D721Med (cell line): ENCODE measurements around the gene IARS1.

Experiments
- DNase-seq: peaks from one replicate; pipeline ENCODE4 v3.0.0; 2011; ENCODE audit warnings: low spot score; ENCODE audit not compliant: insufficient read length
- FAIRE-seq: peaks from 2 replicates; lab custom pipeline; 2011; peaks lifted over from hg19 to GRCh38; lab: Jason Lieb, UNC
- TF ChIP-seq, protein P1 (sequence below): IDR thresholded peaks from 2 replicates; pipeline ENCODE4 v1.5.1; 2012; ENCODE audit warnings: mild to moderate bottlenecking, control low read depth; ENCODE audit not compliant: insufficient read depth; ENCODE audit errors: missing control alignments

Gene IARS1

GRCh38 chr9:92245005-92245797 lies 48.3 kb downstream of the IARS1 start:
- no peak for DNase-seq
- FAIRE-seq: no peak
- TF ChIP-seq, protein P1, sequence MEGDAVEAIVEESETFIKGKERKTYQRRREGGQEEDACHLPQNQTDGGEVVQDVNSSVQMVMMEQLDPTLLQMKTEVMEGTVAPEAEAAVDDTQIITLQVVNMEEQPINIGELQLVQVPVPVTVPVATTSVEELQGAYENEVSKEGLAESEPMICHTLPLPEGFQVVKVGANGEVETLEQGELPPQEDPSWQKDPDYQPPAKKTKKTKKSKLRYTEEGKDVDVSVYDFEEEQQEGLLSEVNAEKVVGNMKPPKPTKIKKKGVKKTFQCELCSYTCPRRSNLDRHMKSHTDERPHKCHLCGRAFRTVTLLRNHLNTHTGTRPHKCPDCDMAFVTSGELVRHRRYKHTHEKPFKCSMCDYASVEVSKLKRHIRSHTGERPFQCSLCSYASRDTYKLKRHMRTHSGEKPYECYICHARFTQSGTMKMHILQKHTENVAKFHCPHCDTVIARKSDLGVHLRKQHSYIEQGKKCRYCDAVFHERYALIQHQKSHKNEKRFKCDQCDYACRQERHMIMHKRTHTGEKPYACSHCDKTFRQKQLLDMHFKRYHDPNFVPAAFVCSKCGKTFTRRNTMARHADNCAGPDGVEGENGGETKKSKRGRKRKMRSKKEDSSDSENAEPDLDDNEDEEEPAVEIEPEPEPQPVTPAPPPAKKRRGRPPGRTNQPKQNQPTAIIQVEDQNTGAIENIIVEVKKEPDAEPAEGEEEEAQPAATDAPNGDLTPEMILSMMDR: no peak
